Activated naive CD4-positive, alpha-beta T cell treated with anti-CD3 and anti-CD28 coated beads, Interleukin-2, amount 10 ng/mL, durations not matched to agents 7 days and 5 days (primary cell): Measurements from ENCODE around the gene ALK.

ENCODE experiments used
- CTCF ChIA-PET: fragments of 350-600 bp; sonication (Branson Sonifier 250); formaldehyde crosslinking; loops from one replicate; lab custom pipeline; 2021; ENCODE audit warnings: antibody characterized with exemption; lab: Charles Lee
- DNase-seq: peaks from one replicate; pipeline ENCODE4 v3.0.0-alpha.2; 2020
- H3K27ac Mint-ChIP-seq: one replicate; pipeline ENCODE4 v1.8.0; 2021; ENCODE audit warnings: mild to moderate bottlenecking, moderate library complexity, mixed read lengths
- H3K27me3 Mint-ChIP-seq: one replicate; pipeline ENCODE4 v1.8.0; 2021; ENCODE audit warnings: mild to moderate bottlenecking, mixed read lengths
- H3K36me3 Mint-ChIP-seq: one replicate; pipeline ENCODE4 v1.8.0; 2021; ENCODE audit warnings: mixed read lengths
- H3K4me1 Mint-ChIP-seq: one replicate; pipeline ENCODE4 v1.8.0; 2021; ENCODE audit warnings: mixed read lengths
- H3K4me3 Mint-ChIP-seq: one replicate; pipeline ENCODE4 v1.8.0; 2021; ENCODE audit warnings: mild to moderate bottlenecking, moderate library complexity, mixed read lengths
- H3K9me3 Mint-ChIP-seq: one replicate; pipeline ENCODE4 v1.8.0; 2021; ENCODE audit warnings: mixed read lengths

Gene ALK

GRCh38 chr2:29881089-29881730 is 40.2 kb downstream of the ALK start:
- H3K27ac Mint-ChIP-seq: no peak overlapping the region
- no peak for DNase-seq
- CTCF ChIA-PET: no interaction called here
- no peaks in the 10 kb centered on the region for H3K36me3 Mint-ChIP-seq
- H3K4me1 Mint-ChIP-seq: no peaks in the 10 kb centered on the region
- H3K4me3 Mint-ChIP-seq: no peak overlapping the region
- peaks cover 2% of the 10 kb centered on the region for H3K9me3 Mint-ChIP-seq
- H3K27me3 Mint-ChIP-seq: peaks cover 14% of the 10 kb centered on the region

GRCh38 chr2:29880084-29880483 is 41.3 kb downstream of the ALK start:
- Mint-ChIP-seq H3K9me3 (peaks cover 2% of the 10 kb centered on the region), H3K4me3 (no peak overlapping the region), H3K27me3 (peaks cover 14% of the 10 kb centered on the region), H3K27ac (no peak overlapping the region), H3K4me1 (no peaks in the 10 kb centered on the region), H3K36me3 (no peaks in the 10 kb centered on the region)
- no peak for DNase-seq
- CTCF ChIA-PET: no interaction called here

DNA sequence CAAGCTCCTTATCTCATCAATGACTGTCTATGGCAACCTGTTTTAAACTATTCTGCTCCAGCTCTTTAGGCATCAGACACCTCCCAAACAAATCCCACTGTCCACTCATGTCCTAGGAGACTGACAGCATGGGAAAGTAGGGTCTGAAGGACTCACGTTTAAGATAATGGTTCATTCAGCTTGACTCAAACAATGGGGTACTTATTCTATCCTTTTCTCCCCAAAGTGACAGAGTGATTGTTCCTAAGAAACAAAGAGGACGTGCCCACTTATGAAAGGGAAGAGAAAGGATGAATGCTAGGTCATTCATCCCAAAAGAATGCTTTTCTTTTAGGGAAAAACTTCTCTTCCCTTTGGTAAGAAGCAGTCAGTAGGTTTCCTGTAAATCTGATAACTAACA is 41.9 kb downstream of the ALK start:
- no peak overlapping the region for H3K27ac Mint-ChIP-seq
- no peak overlapping the region for H3K4me3 Mint-ChIP-seq
- CTCF ChIA-PET: no interaction called here
- peaks cover under 1% of the 10 kb centered on the region for H3K9me3 Mint-ChIP-seq
- DNase-seq: no peak
- no peaks in the 10 kb centered on the region for H3K36me3 Mint-ChIP-seq
- H3K27me3 Mint-ChIP-seq: peaks cover 14% of the 10 kb centered on the region
- no peaks in the 10 kb centered on the region for H3K4me1 Mint-ChIP-seq

DNA sequence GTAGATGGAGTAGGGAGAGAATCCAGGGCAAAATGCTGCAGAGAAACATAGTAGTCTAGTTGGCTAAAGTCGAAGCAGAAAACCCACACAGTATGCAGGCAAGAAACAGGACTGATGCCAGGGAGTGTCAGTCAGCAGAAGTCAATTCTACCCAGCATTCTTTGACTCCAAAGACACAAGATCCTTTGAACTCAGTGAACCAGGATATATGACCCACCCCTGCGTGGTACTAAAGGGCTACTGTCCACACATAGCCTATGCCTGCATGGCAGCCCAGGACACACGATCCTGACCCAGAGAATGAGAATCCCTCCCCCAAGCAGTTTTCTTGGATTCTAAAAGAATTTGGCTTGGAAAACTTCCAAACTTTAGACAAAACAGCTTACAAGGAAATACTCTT is 42.5 kb downstream of the ALK start:
- Mint-ChIP-seq H3K4me1 (no peaks in the 10 kb centered on the region), H3K27ac (no peak overlapping the region), H3K36me3 (no peaks in the 10 kb centered on the region), H3K9me3 (no peaks in the 10 kb centered on the region), H3K27me3 (peaks cover 14% of the 10 kb centered on the region), H3K4me3 (no peak overlapping the region)
- CTCF ChIA-PET: no interaction called here
- no peak for DNase-seq

DNA sequence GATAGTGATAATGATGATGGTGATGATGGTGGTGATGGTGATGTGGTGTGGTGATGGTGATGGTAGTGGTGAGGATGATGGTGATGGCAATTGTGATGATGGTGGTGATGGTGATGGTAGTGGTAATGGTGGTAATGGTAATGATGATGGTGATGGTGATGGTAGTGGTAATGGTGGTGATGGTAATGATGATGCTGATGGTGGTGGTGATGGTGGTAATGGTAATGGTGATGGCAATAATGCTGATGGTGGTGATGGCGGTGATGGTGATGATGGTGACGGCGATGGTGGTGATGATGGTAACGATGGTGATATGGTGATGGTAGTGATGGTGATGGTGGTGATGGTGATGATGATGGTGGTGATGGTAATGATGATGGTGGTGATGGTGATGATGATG is 45.0 kb downstream of the ALK start:
- H3K9me3 Mint-ChIP-seq: no peaks in the 10 kb centered on the region
- H3K27me3 Mint-ChIP-seq: peaks cover under 1% of the 10 kb centered on the region
- CTCF ChIA-PET: no interaction called here
- no peaks in the 10 kb centered on the region for H3K36me3 Mint-ChIP-seq
- H3K4me3 Mint-ChIP-seq: no peak overlapping the region
- no peak overlapping the region for H3K27ac Mint-ChIP-seq
- no peaks in the 10 kb centered on the region for H3K4me1 Mint-ChIP-seq
- DNase-seq: no peak

DNA sequence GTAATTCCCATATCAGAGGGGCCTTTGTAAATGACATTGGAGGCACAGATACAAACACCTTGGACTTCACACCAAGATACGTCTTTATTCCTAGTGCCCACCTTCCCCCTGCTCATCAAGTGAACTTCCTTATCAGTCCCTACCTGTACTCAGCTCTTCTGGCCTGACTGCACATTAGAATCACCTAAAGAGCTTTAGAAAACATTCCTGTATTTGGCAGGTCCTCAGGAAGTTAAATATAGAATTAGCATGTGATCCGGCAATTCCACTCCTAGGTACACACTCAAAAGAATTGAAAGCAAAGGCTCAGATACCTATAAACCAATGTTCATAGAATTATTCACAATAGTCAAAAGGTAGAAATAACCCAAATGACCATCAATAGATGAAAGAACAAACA is 46.6 kb downstream of the ALK start:
- Mint-ChIP-seq H3K27me3 (no peaks in the 10 kb centered on the region), H3K4me1 (no peaks in the 10 kb centered on the region), H3K27ac (no peak overlapping the region), H3K9me3 (no peaks in the 10 kb centered on the region), H3K36me3 (no peaks in the 10 kb centered on the region), H3K4me3 (no peak overlapping the region)
- DNase-seq: no peak
- CTCF ChIA-PET: no interaction called here

DNA sequence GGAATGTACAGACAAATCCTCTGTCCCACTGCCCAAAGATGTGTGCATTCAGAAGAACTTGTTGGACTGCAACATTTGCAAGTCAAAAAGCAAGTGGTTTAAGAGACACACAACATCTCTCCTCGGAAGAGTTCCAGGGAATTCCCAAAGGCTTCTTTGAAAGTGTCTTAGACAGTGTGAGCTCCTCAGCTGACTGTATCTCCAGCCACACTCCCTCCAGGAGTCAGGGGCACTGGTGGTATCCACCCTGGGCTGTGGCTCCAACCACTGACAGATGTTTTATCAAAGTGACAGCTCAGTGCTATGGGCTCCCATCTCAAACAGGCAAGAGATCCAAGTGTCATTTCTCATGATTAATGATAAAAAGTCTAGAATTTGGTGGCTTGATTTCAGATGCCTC is 48.5 kb downstream of the ALK start:
- H3K4me1 Mint-ChIP-seq: no peaks in the 10 kb centered on the region
- no peak overlapping the region for H3K27ac Mint-ChIP-seq
- DNase-seq: no peak
- no peaks in the 10 kb centered on the region for H3K36me3 Mint-ChIP-seq
- H3K9me3 Mint-ChIP-seq: no peaks in the 10 kb centered on the region
- no peak overlapping the region for H3K4me3 Mint-ChIP-seq
- H3K27me3 Mint-ChIP-seq: no peaks in the 10 kb centered on the region
- CTCF ChIA-PET: no interaction called here

GRCh38 chr2:29871541-29871940 is 49.8 kb downstream of the ALK start:
- no peaks in the 10 kb centered on the region for H3K9me3 Mint-ChIP-seq
- H3K36me3 Mint-ChIP-seq: no peaks in the 10 kb centered on the region
- CTCF ChIA-PET: no interaction called here
- no peaks in the 10 kb centered on the region for H3K4me1 Mint-ChIP-seq
- H3K27me3 Mint-ChIP-seq: no peaks in the 10 kb centered on the region
- H3K27ac Mint-ChIP-seq: no peak overlapping the region
- no peak overlapping the region for H3K4me3 Mint-ChIP-seq
- DNase-seq: no peak

DNA sequence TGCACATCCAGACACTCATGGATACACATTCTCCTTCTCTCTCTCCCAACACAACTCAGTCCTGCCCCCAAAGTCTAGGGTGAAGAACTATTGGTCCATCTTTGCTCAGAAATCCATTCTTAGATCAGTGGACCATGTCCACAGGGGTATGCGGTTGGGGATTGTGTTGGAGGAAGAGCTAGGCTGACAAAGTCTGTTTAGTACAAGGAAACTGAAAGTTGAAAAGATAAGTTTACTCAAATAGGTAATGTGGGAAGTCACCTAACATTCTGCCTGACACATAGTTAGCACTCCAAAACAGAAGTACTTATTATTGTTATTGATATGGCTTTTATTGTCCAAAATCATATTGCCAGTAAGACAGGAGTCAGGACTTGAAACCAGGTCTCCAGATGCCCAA is 55.9 kb downstream of the ALK start:
- H3K4me1 Mint-ChIP-seq: no peaks in the 10 kb centered on the region
- H3K4me3 Mint-ChIP-seq: no peak overlapping the region
- DNase-seq: no peak
- H3K36me3 Mint-ChIP-seq: no peaks in the 10 kb centered on the region
- CTCF ChIA-PET: no interaction called here
- peaks cover 16% of the 10 kb centered on the region for H3K27me3 Mint-ChIP-seq
- no peaks in the 10 kb centered on the region for H3K9me3 Mint-ChIP-seq
- no peak overlapping the region for H3K27ac Mint-ChIP-seq

DNA sequence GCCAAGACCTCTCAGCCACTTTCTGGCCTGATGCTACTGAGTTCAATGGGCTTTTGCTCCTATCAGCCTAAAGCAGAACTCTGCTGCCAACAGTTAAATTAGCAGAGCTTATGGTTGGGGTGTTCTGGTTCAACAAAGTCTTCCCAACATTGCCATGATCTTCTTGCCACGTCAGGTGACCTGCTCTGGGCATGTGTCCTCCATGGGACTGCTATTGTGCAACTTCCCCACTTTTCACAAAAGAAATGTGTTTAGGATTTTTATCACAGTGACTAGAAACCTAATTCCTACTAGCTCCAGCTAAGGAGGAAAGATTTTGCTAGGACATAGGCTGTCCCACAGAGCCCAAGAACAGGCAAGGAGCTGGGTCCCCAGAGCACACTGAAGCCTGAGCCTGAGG is 56.4 kb downstream of the ALK start:
- CTCF ChIA-PET: no interaction called here
- Mint-ChIP-seq H3K27me3 (peaks cover 22% of the 10 kb centered on the region), H3K9me3 (no peaks in the 10 kb centered on the region), H3K4me1 (no peaks in the 10 kb centered on the region), H3K27ac (no peak overlapping the region), H3K36me3 (no peaks in the 10 kb centered on the region), H3K4me3 (no peak overlapping the region)
- no peak for DNase-seq

GRCh38 chr2:29855924-29856639 is 65.3 kb downstream of the ALK start:
- no peaks in the 10 kb centered on the region for H3K9me3 Mint-ChIP-seq
- CTCF ChIA-PET: no interaction called here
- H3K36me3 Mint-ChIP-seq: no peaks in the 10 kb centered on the region
- DNase-seq: no peak
- no peak overlapping the region for H3K4me3 Mint-ChIP-seq
- no peaks in the 10 kb centered on the region for H3K4me1 Mint-ChIP-seq
- peaks cover 19% of the 10 kb centered on the region for H3K27me3 Mint-ChIP-seq
- no peak overlapping the region for H3K27ac Mint-ChIP-seq

GRCh38 chr2:29850794-29851193 is 70.6 kb downstream of the ALK start:
- no peak for DNase-seq
- Mint-ChIP-seq H3K27ac (no peak overlapping the region), H3K9me3 (no peaks in the 10 kb centered on the region), H3K4me3 (no peak overlapping the region), H3K27me3 (peaks cover 22% of the 10 kb centered on the region), H3K4me1 (no peaks in the 10 kb centered on the region), H3K36me3 (no peaks in the 10 kb centered on the region)
- CTCF ChIA-PET: no interaction called here

DNA sequence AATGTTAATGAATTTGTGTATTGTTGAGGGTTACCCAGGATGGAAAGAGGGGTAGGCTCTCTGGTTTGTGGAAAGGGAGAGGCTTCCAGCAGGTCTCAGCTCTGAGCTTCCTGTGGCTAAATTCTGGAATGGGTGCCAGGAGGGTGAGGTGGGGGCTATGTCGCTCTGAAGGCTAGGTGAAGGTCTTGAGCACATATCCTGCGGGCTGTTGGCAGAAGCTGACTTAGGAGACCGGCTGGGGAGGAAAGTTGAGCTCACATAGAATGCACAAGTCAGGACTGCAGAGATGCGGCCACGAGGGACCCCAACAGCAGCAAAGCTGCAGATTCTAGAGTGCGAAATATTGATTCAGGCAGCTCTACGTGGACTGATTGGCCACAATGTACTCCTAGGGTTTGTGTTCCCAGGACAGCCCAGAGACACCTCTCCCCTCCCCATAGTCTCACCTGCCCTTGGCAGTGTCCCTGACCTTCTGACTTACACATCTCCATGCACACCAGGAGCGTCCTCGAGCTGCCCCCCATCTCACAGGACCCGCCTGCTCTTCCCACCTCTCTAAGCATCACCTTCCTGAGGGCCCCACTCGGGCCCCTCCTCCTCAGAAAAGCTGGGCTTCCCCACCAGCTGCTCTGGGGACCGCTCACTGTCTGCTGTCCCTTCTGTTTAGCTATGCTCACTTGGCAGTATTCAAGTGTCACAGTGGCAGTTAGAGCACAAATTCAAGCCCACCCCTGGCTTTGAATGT is 72.6 kb downstream of the ALK start:
- no peaks in the 10 kb centered on the region for H3K9me3 Mint-ChIP-seq
- no peak for DNase-seq
- CTCF ChIA-PET: no interaction called here

GRCh38 chr2:29847886-29848285 is 73.5 kb downstream of the ALK start:
- CTCF ChIA-PET: no interaction called here
- H3K4me3 Mint-ChIP-seq: no peak overlapping the region
- no peaks in the 10 kb centered on the region for H3K9me3 Mint-ChIP-seq
- H3K27ac Mint-ChIP-seq: no peak overlapping the region
- peaks cover 15% of the 10 kb centered on the region for H3K27me3 Mint-ChIP-seq
- no peak for DNase-seq
- no peaks in the 10 kb centered on the region for H3K4me1 Mint-ChIP-seq
- H3K36me3 Mint-ChIP-seq: no peaks in the 10 kb centered on the region

More for the DNA sequence above, 72.6 kb downstream of the ALK start:
- H3K4me3 Mint-ChIP-seq: no peak overlapping the region
- H3K4me1 Mint-ChIP-seq: no peaks in the 10 kb centered on the region
- no peaks in the 10 kb centered on the region for H3K36me3 Mint-ChIP-seq
- H3K27me3 Mint-ChIP-seq: peaks cover 20% of the 10 kb centered on the region
- no peak overlapping the region for H3K27ac Mint-ChIP-seq
